K562 (cell line): ENCODE data around the gene GBF1. TPM values are rescaled to one million over a fixed set of nuclear protein-coding genes. Genes with fewer than 3 reads are reported as not detected.

Experiments used
- BHLHE40 ChIP-seq: IDR thresholded peaks from 2 replicates; pipeline ENCODE4 v1.6.1; 2011; ENCODE audit warnings: low read length, improper control_type of control experiment
- CREB1 ChIP-seq, 2 experiments: sonication (generic) in 1 of 2; formaldehyde crosslinking in 1 of 2; IDR thresholded peaks; 2 replicates each; pipeline versions ENCODE4 v1.6.1 to v1.8.0; 2012 to 2022; ENCODE audit warnings: inconsistent platforms in 1 of 2, mild to moderate bottlenecking in 1 of 2, missing genetic modification reagents in 1 of 2, moderate library complexity in 1 of 2
- FOS ChIP-seq: IDR thresholded peaks from 3 replicates; pipeline ENCODE4 v1.6.1; 2011; ENCODE audit not compliant: insufficient read length; ENCODE audit errors: extremely low read depth
- MAZ ChIP-seq, 2 experiments: fragments of 450-650 bp in 1 of 2; sonication (generic) in 1 of 2; formaldehyde crosslinking; IDR thresholded peaks in 1 of 2; conservative IDR thresholded peaks in 1 of 2; 2 replicates each; pipeline versions ENCODE4 v1.4.0 to v1.5.0; 2020; ENCODE audit warnings: mild to moderate bottlenecking in 1 of 2, missing genetic modification reagents in 1 of 2
- MEIS2 ChIP-seq: fragments of 450-650 bp; IDR thresholded peaks from 2 replicates; pipeline ENCODE4 v1.6.1; 2014; ENCODE audit warnings: mild to moderate bottlenecking; ENCODE audit not compliant: partially characterized antibody
- NFE2 ChIP-seq: IDR thresholded peaks from 2 replicates; pipeline ENCODE4 v1.6.1; 2014; ENCODE audit warnings: antibody characterized with exemption, low read depth
- POLR2AphosphoS2 ChIP-seq: IDR thresholded peaks from 2 replicates; pipeline ENCODE4 v1.6.1; 2012; ENCODE audit warnings: low read length, improper control_type of control experiment
- RBFOX2 ChIP-seq: fragments of 200-400 bp; formaldehyde crosslinking; IDR thresholded peaks from 2 replicates; pipeline ENCODE4 v1.6.1; 2017; ENCODE audit warnings: low read depth, mild to moderate bottlenecking, low read length, moderate library complexity
- TBP ChIP-seq: optimal IDR thresholded peaks from 2 replicates; pipeline ENCODE3; 2011; ENCODE audit warnings: low read depth, low read length, improper control_type of control experiment
- ZFP36 ChIP-seq: fragments of 150-350 bp; IDR thresholded peaks from 2 replicates; pipeline ENCODE4 v1.6.1; 2018; ENCODE audit warnings: low read length, low read depth; ENCODE audit not compliant: partially characterized antibody
- ZNF707 ChIP-seq: fragments of 250-450 bp; sonication (Bioruptor Pico); conservative IDR thresholded peaks from 2 replicates; pipeline ENCODE4 v1.8.0; 2022; ENCODE audit warnings: inconsistent platforms, mild to moderate bottlenecking, moderate library complexity
- polyA plus RNA-seq, 8 experiments: library from polyadenylated mRNA; depleted of rRNA in 4 of 8; stranded (reverse) in 5 of 8; unstranded in 3 of 8; fragments of >200 nt; fragmentation: Nextera tagmentation in 2 of 8; fragmentation: Illumina TruSeq in 1 of 8; extraction: Ambion mirVana in 2 of 8; extraction: Trizol in 1 of 8; gene quantifications; 2 replicates each; pipeline versions ENCODE4 v1.2.1 to v1.2.3, GENCODE V29; 2011 to 2014; ENCODE audit warnings: inconsistent platforms in 1 of 8, missing spikeins in 1 of 8
- total RNA-seq, 7 experiments: library from RNA; depleted of rRNA in 6 of 7; stranded (reverse); fragments of >200 nt in 6 of 7; fragmentation: Illumina TruSeq in 2 of 7; extraction: Trizol in 2 of 7; gene quantifications; 2 replicates each; pipeline versions ENCODE4 v1.2.1 to v1.2.3, GENCODE V29; 2011 to 2021; ENCODE audit warnings: low replicate concordance in 1 of 7
- TF ChIP-seq, protein P1 (sequence below): fragments of 250-450 bp; sonication (Bioruptor Pico); IDR thresholded peaks from 2 replicates; pipeline ENCODE4 v1.8.0; 2021; ENCODE audit warnings: moderate library complexity, mild to moderate bottlenecking, inconsistent platforms
- TF ChIP-seq, protein P2 (sequence below): fragments of 250-450 bp; sonication (Bioruptor Pico); IDR thresholded peaks from 2 replicates; pipeline ENCODE4 v1.4.0; 2020
- TF ChIP-seq, protein P3 (sequence below), 2 experiments: fragments of 450-650 bp; formaldehyde crosslinking in 1 of 2; IDR thresholded peaks; 2 replicates each; pipeline versions ENCODE4 v1.4.0 to v1.6.1; 2014 to 2020; ENCODE audit warnings: mild to moderate bottlenecking in 2 of 2, borderline replicate concordance in 1 of 2, low read depth in 1 of 2
- TF ChIP-seq, protein P4 (sequence below), 2 experiments: fragments of 450-650 bp; conservative IDR thresholded peaks; 2 replicates each; pipeline ENCODE4 v1.6.1; 2017; ENCODE audit warnings: mild to moderate bottlenecking in 2 of 2, moderate library complexity in 2 of 2

Gene GBF1
- total and polyA plus RNA-seq, 9 of the 15 experiments (the other 6 are each of a cell fraction or from before 2014, with no cell fraction given): 0.69 to 28.0 (median 10.3) TPM

DNA sequence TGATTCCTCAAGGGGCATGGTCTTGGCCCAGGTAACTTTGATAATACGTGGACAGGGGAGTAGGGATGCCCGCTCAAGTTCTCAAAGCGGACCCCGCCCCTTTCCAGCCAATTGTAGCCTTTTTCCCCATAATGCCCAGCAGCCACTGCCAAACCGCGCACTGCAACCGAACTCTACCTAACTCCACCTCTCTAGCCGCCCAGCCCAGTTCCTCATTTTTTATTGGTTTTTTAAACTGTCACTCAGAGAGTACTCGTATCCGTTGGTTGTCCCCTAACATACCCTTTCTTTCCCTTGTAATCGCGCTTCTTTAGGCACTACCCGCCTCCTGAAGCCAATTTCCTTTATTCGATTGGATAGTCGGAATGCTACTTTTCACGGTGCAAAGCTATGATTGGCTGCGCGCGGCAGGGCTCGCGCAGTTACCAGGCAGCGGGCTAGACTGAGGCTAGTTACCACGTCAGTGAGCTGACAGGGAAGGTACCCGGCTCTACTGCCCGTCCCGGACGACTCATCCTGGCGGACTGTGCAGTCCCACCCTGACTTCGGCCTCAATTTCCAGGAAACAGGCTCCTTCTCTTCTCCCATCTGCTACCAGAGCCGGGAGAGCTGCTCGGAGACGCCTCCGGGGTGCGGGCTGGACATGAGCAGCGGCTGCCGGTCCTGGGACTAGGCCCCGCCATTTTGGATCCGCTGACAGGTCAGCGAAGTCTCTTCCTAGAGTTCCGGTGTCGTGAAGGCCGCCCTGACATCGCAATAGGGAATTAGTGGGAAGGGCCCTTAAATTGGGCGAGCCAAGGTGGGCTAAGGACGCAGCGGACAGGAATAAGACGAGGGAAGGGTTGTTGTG is at the start of gene GBF1 (continued):
- TF ChIP-seq ZFP36 (no peak), BHLHE40 (no peak), POLR2AphosphoS2 (no peak), NFE2 (peak; percentile 6; the same call in 1 of the 2 replicates), ZNF707 (CRISPR knock-in tag) (no peak), FOS (peak; percentile 94), TBP (peak; percentile 95), RBFOX2 (peak; percentile 92), MEIS2 (peak; percentile 67), MAZ (CRISPR knock-in tag; conservative IDR thresholded peaks at IDR 0.05 in 1 of 2, IDR thresholded peaks at IDR 0.05 in 1 of 2) (peak; percentile 19 to 42; a peak in 1 of 4 replicates), CREB1 (IDR thresholded peaks at IDR 0.05) (peak; percentile 80), CREB1 (CRISPR knock-in tag; IDR thresholded peaks at IDR 0.05) (0 out of 2 replicates have a peak, but pooled peaks have one; percentile 65)
- TF ChIP-seq, protein P1, sequence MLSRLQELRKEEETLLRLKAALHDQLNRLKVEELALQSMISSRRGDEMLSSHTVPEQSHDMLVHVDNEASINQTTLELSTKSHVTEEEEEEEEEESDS (CRISPR knock-in tag): no peak
- TF ChIP-seq, protein P2, sequence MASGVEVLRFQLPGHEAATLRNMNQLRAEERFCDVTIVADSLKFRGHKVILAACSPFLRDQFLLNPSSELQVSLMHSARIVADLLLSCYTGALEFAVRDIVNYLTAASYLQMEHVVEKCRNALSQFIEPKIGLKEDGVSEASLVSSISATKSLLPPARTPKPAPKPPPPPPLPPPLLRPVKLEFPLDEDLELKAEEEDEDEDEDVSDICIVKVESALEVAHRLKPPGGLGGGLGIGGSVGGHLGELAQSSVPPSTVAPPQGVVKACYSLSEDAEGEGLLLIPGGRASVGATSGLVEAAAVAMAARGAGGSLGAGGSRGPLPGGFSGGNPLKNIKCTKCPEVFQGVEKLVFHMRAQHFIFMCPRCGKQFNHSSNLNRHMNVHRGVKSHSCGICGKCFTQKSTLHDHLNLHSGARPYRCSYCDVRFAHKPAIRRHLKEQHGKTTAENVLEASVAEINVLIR: peak; percentile 31; the same call in 1 of the 2 replicates
- TF ChIP-seq, protein P3, sequence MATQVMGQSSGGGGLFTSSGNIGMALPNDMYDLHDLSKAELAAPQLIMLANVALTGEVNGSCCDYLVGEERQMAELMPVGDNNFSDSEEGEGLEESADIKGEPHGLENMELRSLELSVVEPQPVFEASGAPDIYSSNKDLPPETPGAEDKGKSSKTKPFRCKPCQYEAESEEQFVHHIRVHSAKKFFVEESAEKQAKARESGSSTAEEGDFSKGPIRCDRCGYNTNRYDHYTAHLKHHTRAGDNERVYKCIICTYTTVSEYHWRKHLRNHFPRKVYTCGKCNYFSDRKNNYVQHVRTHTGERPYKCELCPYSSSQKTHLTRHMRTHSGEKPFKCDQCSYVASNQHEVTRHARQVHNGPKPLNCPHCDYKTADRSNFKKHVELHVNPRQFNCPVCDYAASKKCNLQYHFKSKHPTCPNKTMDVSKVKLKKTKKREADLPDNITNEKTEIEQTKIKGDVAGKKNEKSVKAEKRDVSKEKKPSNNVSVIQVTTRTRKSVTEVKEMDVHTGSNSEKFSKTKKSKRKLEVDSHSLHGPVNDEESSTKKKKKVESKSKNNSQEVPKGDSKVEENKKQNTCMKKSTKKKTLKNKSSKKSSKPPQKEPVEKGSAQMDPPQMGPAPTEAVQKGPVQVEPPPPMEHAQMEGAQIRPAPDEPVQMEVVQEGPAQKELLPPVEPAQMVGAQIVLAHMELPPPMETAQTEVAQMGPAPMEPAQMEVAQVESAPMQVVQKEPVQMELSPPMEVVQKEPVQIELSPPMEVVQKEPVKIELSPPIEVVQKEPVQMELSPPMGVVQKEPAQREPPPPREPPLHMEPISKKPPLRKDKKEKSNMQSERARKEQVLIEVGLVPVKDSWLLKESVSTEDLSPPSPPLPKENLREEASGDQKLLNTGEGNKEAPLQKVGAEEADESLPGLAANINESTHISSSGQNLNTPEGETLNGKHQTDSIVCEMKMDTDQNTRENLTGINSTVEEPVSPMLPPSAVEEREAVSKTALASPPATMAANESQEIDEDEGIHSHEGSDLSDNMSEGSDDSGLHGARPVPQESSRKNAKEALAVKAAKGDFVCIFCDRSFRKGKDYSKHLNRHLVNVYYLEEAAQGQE (IDR thresholded peaks at IDR 0.05; ENCODE audit: borderline replicate concordance): no peak
- TF ChIP-seq, protein P3 (CRISPR knock-in tag; IDR thresholded peaks at IDR 0.05; ENCODE audit: low read depth): no peak
- TF ChIP-seq, protein P4, sequence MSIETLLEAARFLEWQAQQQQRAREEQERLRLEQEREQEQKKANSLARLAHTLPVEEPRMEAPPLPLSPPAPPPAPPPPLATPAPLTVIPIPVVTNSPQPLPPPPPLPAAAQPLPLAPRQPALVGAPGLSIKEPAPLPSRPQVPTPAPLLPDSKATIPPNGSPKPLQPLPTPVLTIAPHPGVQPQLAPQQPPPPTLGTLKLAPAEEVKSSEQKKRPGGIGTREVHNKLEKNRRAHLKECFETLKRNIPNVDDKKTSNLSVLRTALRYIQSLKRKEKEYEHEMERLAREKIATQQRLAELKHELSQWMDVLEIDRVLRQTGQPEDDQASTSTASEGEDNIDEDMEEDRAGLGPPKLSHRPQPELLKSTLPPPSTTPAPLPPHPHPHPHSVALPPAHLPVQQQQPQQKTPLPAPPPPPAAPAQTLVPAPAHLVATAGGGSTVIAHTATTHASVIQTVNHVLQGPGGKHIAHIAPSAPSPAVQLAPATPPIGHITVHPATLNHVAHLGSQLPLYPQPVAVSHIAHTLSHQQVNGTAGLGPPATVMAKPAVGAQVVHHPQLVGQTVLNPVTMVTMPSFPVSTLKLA (conservative IDR thresholded peaks at IDR 0.05): peak; percentile 75 to 83; a peak in 3 of 4 replicates
